HepG2 (cell line): ENCODE measurements around the gene SLC6A7. TPM values are rescaled to one million over a fixed set of nuclear protein-coding genes. Genes with fewer than 3 reads are reported as not detected.

Source experiments
- ATAC-seq: fragments of 200-7000 bp; cut with Tn5 transposase; 3 replicates; pipeline ENCODE4 v1.9.1; 2020; ENCODE audit warnings: mild to moderate bottlenecking, moderate library complexity
- BruUV-seq: library from RNA; stranded (reverse); fragments of 400-500 nt; replicated peaks from 2 replicates; lab custom pipeline; 2021; lab: Mats Ljungman, UMichigan
- CTCF ChIA-PET: fragments of 300-600 bp; formaldehyde crosslinking; extraction: SDS; loops from one replicate; lab custom pipeline; 2021; ENCODE audit warnings: low total read pairs, inconsistent platforms, low intra/inter-chr PET ratio; lab: Yijun Ruan, JAX
- POLR2A ChIA-PET: fragments of 350-600 bp; sonication (Branson Sonifier 250); formaldehyde crosslinking; loops from one replicate; lab custom pipeline; 2020; ENCODE audit warnings: antibody characterized with exemption, inconsistent platforms; lab: Yijun Ruan, JAX
- DNase-seq: peaks from one replicate; pipeline ENCODE4 v3.0.0-alpha.2; 2015; ENCODE audit warnings: low spot score
- FAIRE-seq: peaks from 3 replicates; lab custom pipeline; 2011; peaks lifted over from hg19 to GRCh38; lab: Jason Lieb, UNC
- H2AFZ ChIP-seq: one replicate; pipeline ENCODE4 v1.6.1; 2011; ENCODE audit warnings: low read length, inconsistent platforms
- H3K27ac ChIP-seq: fragments of 300-600 bp; 3 replicates; pipeline ENCODE4 v1.8.0; 2011; ENCODE audit warnings: mixed run types, mild to moderate bottlenecking, mixed read lengths, low read length, inconsistent platforms; ENCODE audit not compliant: insufficient read depth; ENCODE audit errors: extremely low read length
- H3K27me3 ChIP-seq, 2 experiments: fragments of 200-600 bp in 1 of 2; 2 replicates in 1 of 2; 3 replicates in 1 of 2; pipeline versions ENCODE4 v1.6.0 to v1.8.0; 2011; ENCODE audit warnings: low read length in 2 of 2, mild to moderate bottlenecking in 2 of 2, moderate library complexity in 2 of 2, inconsistent platforms in 1 of 2; ENCODE audit not compliant: insufficient read depth in 2 of 2, control insufficient read depth in 1 of 2
- H3K36me3 ChIP-seq, 2 experiments: fragments of 200-600 bp in 1 of 2; replicated peaks in 1 of 2; 2 replicates in 1 of 2; 3 replicates in 1 of 2; pipeline versions ENCODE4 v1.5.1 to v1.8.0; 2011; ENCODE audit warnings: low read length in 2 of 2, inconsistent platforms in 1 of 2; ENCODE audit not compliant: insufficient read depth in 2 of 2, control insufficient read depth in 1 of 2
- H3K4me1 ChIP-seq: 2 replicates; pipeline ENCODE4 v1.5.1; 2012; ENCODE audit warnings: low read length, inconsistent platforms; ENCODE audit not compliant: insufficient read depth
- H3K4me2 ChIP-seq: 2 replicates; pipeline ENCODE4 v1.6.0; 2011; ENCODE audit warnings: low read depth, low read length, inconsistent platforms
- H3K4me3 ChIP-seq, 3 experiments: fragments of 200-600 bp in 1 of 3; sonication (generic), shearing (Covaris generic) in 1 of 3; replicated peaks in 1 of 3; 2 replicates each; pipeline ENCODE4 v1.5.1; 2011 to 2016; ENCODE audit warnings: low read length in 3 of 3, inconsistent platforms in 2 of 3, low read depth in 2 of 3, mild to moderate bottlenecking in 2 of 3, control low read depth in 1 of 3, mixed read lengths in 1 of 3; ENCODE audit not compliant: insufficient read depth in 1 of 3
- H3K79me2 ChIP-seq: one replicate; pipeline ENCODE4 v1.6.1; 2011; ENCODE audit warnings: low read length, inconsistent platforms; ENCODE audit not compliant: insufficient read depth
- H3K9ac ChIP-seq: 2 replicates; pipeline ENCODE4 v1.6.0; 2011; ENCODE audit warnings: mild to moderate bottlenecking, low read depth, low read length, inconsistent platforms; ENCODE audit not compliant: insufficient read depth
- H3K9me3 ChIP-seq: 2 replicates; pipeline ENCODE4 v1.5.1; 2012; ENCODE audit warnings: mild to moderate bottlenecking, low read length
- H4K20me1 ChIP-seq: 2 replicates; pipeline ENCODE4 v1.6.0; 2011; ENCODE audit warnings: inconsistent platforms, mild to moderate bottlenecking, low read length, moderate library complexity; ENCODE audit not compliant: insufficient read depth
- CCDC6 ChIP-seq: sonication (generic); formaldehyde crosslinking; IDR thresholded peaks from 2 replicates; pipeline ENCODE4 v1.8.1; 2022; ENCODE audit warnings: mild to moderate bottlenecking, missing genetic modification reagents, moderate library complexity
- DNMT3B ChIP-seq: conservative IDR thresholded peaks from 2 replicates; pipeline ENCODE4 v1.6.1; 2016; ENCODE audit warnings: missing biosample characterization, control low read depth
- FOXA1 ChIP-seq, 2 experiments: fragments of 450-650 bp in 1 of 2; sonication (generic) in 1 of 2; formaldehyde crosslinking in 1 of 2; IDR thresholded peaks; 2 replicates each; pipeline versions ENCODE4 v1.4.0 to v1.6.1; 2016 to 2020; ENCODE audit warnings: missing genetic modification reagents in 1 of 2
- HES4 ChIP-seq: sonication (generic); formaldehyde crosslinking; IDR thresholded peaks from 2 replicates; pipeline ENCODE4 v1.9.0; 2021; ENCODE audit warnings: mild to moderate bottlenecking, missing genetic modification reagents, borderline replicate concordance
- NR3C1 ChIP-seq: sonication (generic); formaldehyde crosslinking; IDR thresholded peaks from 2 replicates; pipeline ENCODE4 v1.4.0; 2020; ENCODE audit warnings: missing genetic modification reagents
- NRL ChIP-seq: sonication (generic); formaldehyde crosslinking; IDR thresholded peaks from 2 replicates; pipeline ENCODE4 v1.5.0; 2020; ENCODE audit warnings: missing genetic modification reagents, mild to moderate bottlenecking, moderate library complexity, borderline replicate concordance
- SMAD1 ChIP-seq: sonication (generic); formaldehyde crosslinking; IDR thresholded peaks from 2 replicates; pipeline ENCODE4 v1.4.0; 2020; ENCODE audit warnings: missing genetic modification reagents, low read depth, mild to moderate bottlenecking, borderline replicate concordance
- ZBTB26 ChIP-seq: IDR thresholded peaks from 2 replicates; pipeline ENCODE4 v1.6.1; 2016; ENCODE audit warnings: missing compliant biosample characterization, missing genetic modification reagents, borderline replicate concordance
- ZFP1 ChIP-seq: IDR thresholded peaks from 2 replicates; pipeline ENCODE4 v1.6.1; 2016
- ZMYM4 ChIP-seq: sonication (generic); formaldehyde crosslinking; IDR thresholded peaks from 2 replicates; pipeline ENCODE4 v1.8.1; 2023; ENCODE audit warnings: mild to moderate bottlenecking, missing genetic modification reagents
- WGBS: methylation state at CpG from one replicate; pipeline ENCODE4 v1.1.6; 2017; ENCODE audit warnings: low lambda C conversion rate; 5-methylcytosine and 5-hydroxymethylcytosine counted together
- in situ Hi-C: cut with HindIII; loops from 2 replicates; pipeline ENCODE4 v1.10.0; 2017; ENCODE audit warnings: low pct_unique_long_range_greater_than_20kb; ENCODE audit not compliant: extremely low pct_ligation_motif_present
- intact Hi-C: fragments of 100-400 bp; cut with micrococcal nuclease; formaldehyde crosslinking; loops from one replicate; pipeline ENCODE4 v1.10.0; 2022; ENCODE audit not compliant: unreplicated experiment
- polyA plus RNA-seq, 8 experiments: library from polyadenylated mRNA; depleted of rRNA in 3 of 8; stranded (reverse) in 7 of 8; unstranded in 1 of 8; fragments of >200 nt; fragmentation: Illumina TruSeq in 4 of 8; extraction: Trizol in 4 of 8; gene quantifications; 2 replicates each; pipeline versions ENCODE4 v1.2.1 to v1.2.3, GENCODE V29; 2011 to 2016; ENCODE audit warnings: low read depth in 4 of 8, missing spikeins in 1 of 8, mixed read lengths in 1 of 8; ENCODE audit not compliant: insufficient read depth in 1 of 8
- total RNA-seq, 5 experiments: library from RNA; depleted of rRNA; stranded (reverse); fragments of >200 nt; fragmentation: Illumina TruSeq; extraction: Trizol; gene quantifications; 2 replicates each; pipeline ENCODE4 v1.2.3, GENCODE V29; 2016; ENCODE audit warnings: low read depth in 1 of 5

Gene SLC6A7
- total and polyA plus RNA-seq, 2 of the 13 experiments (the other 11 are each of a cell fraction or from before 2014, with no cell fraction given) = not detected

GRCh38 chr5:150196986-150197385 lies 7.1 kb downstream of the SLC6A7 start:
- Histone ChIP-seq H3K27me3 (peaks cover 2 to 36% of the 10 kb centered on the region in 2 experiments; a peak in 4 of 5 replicates), H3K4me2 (no peak overlapping the region), H3K9ac (no peak overlapping the region), H3K4me3 (no peak overlapping the region), H3K4me1 (no peaks in the 10 kb centered on the region), H3K79me2 (no peaks in the 10 kb centered on the region), H3K27ac (no peak overlapping the region), H4K20me1 (no peaks in the 10 kb centered on the region), H3K9me3 (no peaks in the 10 kb centered on the region), H3K36me3 (no peaks in the 10 kb centered on the region)
- intact Hi-C loops = no loop called here
- in situ Hi-C loops = no loop called here
- no peak for DNase-seq
- no TSS peak for BruUV-seq
- WGBS = 58% methylated on average over 11 of the region's 16 CpGs
- FAIRE-seq = no peak
- CTCF ChIA-PET = no interaction called here
- POLR2A ChIA-PET = no interaction called here
- TF ChIP-seq ZFP1 (CRISPR knock-in tag) = no peak
- TF ChIP-seq NR3C1 (CRISPR knock-in tag) = no peak
- no peak for TF ChIP-seq FOXA1 (IDR thresholded peaks at IDR 0.05)
- TF ChIP-seq FOXA1 (CRISPR knock-in tag; IDR thresholded peaks at IDR 0.05) = no peak
- TF ChIP-seq HES4 (CRISPR knock-in tag) = no peak
- TF ChIP-seq SMAD1 = no peak
- no peak for TF ChIP-seq CCDC6
- TF ChIP-seq ZBTB26 (CRISPR knock-in tag) = no peak
- no peak for TF ChIP-seq NRL (CRISPR knock-in tag)
- TF ChIP-seq, all 625 proteins: peak for 0
- no peak overlapping the region for H2AFZ ChIP-seq
- ATAC-seq = no peak

GRCh38 chr5:150197476-150197875 lies 7.6 kb downstream of the SLC6A7 start:
- 6% methylated on average over 1 of the region's 1 CpG for WGBS
- in situ Hi-C loops = no loop called here
- H3K4me2 ChIP-seq = no peak overlapping the region
- no peaks in the 10 kb centered on the region for H4K20me1 ChIP-seq
- ATAC-seq (no peak), FAIRE-seq (no peak), DNase-seq (no peak)
- H3K4me3 ChIP-seq = no peak overlapping the region
- H3K4me1 ChIP-seq = no peaks in the 10 kb centered on the region
- H3K9ac ChIP-seq = no peak overlapping the region
- BruUV-seq = no TSS peak
- H3K9me3 ChIP-seq = no peaks in the 10 kb centered on the region
- H3K27me3 ChIP-seq = peaks cover 2 to 35% of the 10 kb centered on the region in 2 experiments; a peak in 3 of 5 replicates
- CTCF ChIA-PET = no interaction called here
- H2AFZ ChIP-seq = no peak overlapping the region
- H3K36me3 ChIP-seq = no peaks in the 10 kb centered on the region
- H3K79me2 ChIP-seq = no peaks in the 10 kb centered on the region
- POLR2A ChIA-PET = no interaction called here
- H3K27ac ChIP-seq = no peak overlapping the region
- intact Hi-C loops = no loop called here
- TF ChIP-seq DNMT3B (CRISPR knock-in tag) = no peak
- TF ChIP-seq ZMYM4 (CRISPR knock-in tag) = no peak
- TF ChIP-seq, all 625 proteins: peak for 0
